Midbrain (tissue), 1 donor: Measurements from ENCODE around the gene DNAJC8.

Source experiments
- DNase-seq: peaks from one replicate; lab custom pipeline; 2025; lab: John Stamatoyannopoulos, UW

DNAJC8 gene

GRCh38 chr1:28249866-28250295, 17.1 kb upstream of the DNAJC8 start:
- DNase-seq: no peak

DNA sequence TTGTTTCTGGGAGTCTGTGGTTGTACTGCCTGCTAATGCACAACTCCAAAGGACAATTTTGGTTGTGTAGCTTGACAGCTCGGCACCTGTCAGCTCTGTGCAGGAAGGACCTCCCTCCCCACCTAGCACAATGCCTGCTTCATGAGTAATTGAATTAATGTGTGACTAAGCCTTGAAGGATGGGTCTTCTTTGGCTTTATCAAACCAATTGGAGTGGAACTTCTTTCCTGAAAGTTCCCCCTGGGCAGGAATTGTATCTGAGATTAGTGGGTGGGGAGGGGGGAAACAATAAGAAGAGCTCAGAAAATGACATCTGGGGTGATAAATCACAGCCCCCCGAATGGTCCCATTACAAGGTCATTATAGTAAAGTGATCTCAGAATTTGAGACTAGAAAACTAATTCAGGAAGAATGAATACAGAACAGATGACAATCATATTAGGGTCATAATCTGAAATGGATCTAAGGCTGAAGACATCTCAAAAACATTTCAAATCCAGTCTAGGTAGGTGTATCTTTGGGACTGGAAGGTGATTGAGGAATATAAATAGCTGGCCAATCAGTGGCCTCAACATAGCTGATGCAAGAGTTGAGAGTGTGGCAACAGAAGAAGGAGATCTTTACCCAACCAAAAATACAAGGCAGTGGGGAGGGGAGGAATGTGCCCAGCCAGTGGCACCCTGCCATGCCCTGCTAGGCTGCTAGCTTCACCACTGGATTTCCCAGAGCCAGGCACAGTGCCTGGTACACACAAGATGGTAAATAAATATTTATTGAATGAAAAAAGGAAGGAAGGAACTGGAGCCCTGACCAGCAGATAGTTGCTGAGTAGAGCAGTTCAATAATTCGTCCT, 16.4 kb upstream of the DNAJC8 start:
- no peak for DNase-seq

- DNase-seq: peak; percentile 86
Measured at GRCh38 chr1:28248273-28249012, 15.6 kb upstream of the DNAJC8 start.

GRCh38 chr1:28247612-28248272, 14.9 kb upstream of the DNAJC8 start:
- no peak for DNase-seq

DNA sequence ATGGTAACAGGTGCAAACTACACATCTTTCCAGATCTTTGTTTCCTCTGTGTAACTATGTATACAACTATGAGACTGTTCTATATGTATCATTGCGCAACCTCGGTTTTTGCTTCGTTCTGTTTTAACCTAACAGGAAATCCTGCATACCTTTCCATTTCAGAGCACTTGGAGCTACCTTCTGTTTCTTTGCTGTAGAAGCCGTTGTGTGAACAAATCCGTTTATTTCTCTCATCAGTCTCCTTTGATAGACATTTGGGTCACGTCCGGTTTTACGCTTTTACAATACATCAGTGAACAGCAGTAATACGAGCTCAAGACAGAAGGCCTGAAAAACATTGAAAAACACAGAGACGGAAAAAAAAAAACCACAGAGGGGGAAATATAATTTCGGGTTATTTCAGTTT, 13.6 kb upstream of the DNAJC8 start:
- peak; percentile 17 for DNase-seq

- no peak for DNase-seq
Measured at GRCh38 chr1:28244549-28245251, 11.9 kb upstream of the DNAJC8 start.

GRCh38 chr1:28243685-28244311, 11.0 kb upstream of the DNAJC8 start:
- DNase-seq: no peak

DNA sequence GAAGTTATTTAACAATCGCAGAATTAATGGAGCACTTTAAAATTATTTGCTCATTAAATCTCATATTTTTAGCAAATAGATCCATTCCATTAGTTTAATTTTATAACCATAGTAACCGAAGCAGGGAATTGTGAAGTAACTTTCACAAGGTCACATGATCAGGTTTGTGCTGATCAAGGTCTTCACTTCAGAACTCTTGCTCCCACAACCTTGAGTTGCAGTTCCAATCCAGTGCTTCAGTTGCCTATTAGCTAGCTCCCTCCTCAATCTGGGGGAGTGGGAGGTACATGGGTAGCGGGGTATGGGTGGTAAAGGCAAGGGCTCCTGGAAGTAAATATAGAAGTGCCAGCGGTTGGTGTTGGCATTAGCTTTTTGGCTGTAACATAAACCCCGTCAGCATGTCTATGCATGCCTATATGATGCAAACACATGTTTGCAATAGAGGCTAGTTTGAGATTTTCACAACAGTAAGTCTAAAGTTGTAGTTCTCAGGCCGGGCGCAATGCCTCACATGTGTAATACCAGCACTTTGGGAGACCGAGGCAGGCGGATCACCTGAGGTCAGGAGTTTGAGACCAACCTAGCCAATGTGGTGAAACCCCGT, 8.9 kb upstream of the DNAJC8 start:
- no peak for DNase-seq

DNA sequence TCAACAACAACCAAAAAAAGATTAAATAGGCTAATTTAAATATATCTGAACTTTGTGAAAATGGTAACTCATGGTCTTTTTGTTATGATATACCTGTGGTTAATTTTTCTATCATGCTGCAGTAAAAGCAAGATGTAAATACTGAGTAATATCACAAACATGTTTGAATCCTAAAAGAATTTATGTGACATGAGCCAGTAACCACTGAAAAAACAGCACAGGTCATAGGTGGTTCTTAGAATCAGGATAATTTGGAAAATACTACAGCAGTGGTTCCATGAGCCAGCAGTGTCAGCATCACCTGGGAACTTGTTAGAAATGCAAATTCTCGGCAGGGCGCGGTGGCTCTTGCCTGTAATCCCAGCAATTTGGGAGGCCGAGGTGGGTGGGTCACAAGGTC, 7.2 kb upstream of the DNAJC8 start:
- DNase-seq: no peak

DNA sequence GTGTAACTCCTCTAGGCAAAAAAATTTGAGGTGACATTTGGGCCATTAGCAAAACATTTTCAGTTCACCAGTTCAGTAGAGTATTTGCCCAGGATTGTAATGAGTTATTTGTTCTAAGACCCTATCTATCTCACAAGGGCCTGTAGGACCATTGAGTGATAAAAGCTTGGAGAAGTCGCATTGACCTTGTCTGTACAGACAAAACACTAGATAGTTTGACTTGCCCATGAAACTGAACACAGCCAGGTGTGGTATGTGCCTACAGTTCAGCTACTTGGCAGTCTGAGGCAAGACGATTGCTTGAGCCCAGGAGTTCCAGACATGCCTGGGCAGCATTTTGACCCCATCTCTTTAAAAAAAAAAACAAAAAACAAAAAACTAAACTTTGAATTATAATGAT, 6.2 kb upstream of the DNAJC8 start:
- DNase-seq: no peak

DNA sequence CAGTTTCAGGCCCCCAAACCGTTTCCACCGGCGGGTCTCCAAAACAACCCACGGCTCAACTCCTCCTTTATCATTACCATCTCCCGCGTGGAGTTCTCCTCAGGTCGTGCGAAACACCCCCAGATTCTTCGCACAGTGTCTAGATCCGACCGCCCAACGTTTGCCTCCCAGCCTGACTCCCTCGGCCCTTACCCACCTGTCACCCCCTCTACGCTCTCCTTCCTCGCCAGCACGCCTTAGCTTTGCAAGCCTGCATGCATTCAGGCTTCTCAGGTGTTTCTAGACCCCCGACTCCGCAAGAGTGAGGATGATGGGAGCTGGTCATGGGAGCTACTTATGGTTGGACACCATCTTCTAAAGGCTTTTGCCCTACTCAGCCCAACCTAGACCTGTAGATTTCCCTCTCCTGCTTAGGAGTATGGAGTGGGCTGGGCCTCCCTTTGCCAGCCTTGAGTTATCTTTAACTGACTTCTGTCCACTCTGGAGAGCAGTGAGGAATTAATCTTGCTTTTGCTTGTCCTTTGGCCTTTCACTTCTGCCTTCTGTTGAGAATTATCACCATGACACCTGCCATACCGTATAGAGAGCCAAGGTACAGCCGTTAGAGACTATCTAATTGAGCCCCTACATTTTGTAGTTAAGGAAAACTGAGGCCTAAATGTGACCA, 4.0 kb upstream of the DNAJC8 start:
- no peak for DNase-seq

- DNase-seq: peak; percentile 98
Measured at GRCh38 chr1:28235755-28236655, 3.2 kb upstream of the DNAJC8 start, which contains the start of gene ATP5IF1. TSS of gene ATP5IF1 (plus strand) at chr1:28236124. CDS start at chr1:28236184, 60 bp downstream.

- DNase-seq: no peak
Measured at GRCh38 chr1:28233264-28233606, 406 bp upstream of the DNAJC8 start.

- no peak for DNase-seq
Measured at GRCh38 chr1:28229996-28230395, 2.8 kb downstream of the DNAJC8 start.

DNA sequence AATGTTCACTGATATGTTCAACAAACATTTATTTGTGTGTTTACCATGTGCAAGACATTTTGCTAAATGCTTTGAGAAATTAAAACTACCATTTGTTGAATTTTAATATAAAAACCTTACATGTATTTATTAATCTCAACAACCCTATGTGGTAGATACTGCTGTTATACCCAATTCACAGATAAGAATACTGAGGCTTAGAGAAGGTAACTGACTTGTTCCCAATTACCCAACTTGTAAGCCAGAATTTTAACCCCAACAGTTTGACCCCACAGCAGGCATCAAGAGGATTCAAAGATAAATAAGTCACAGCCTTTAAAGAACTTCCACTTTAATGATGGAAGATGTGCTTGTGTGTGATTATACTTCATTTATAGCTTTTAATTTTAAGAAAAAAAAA, 3.7 kb downstream of the DNAJC8 start:
- DNase-seq: no peak

DNA sequence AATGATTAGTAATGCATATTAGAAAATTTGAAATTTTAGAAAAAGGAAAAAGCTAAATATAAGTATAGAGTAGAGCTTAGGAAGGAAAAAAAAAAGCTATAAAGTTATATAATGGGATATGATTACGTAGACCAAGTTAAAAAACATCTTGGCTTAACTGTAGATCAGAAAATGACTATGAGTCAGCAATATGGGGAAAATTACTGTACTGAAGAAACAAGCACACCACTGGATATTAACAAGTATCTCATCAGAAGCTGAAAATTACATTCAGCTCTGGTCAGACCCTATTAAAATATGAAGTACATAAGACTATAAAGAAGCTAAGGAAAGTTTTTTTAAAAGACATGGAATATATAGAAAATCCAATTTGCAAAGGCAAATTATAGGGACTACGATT, 19.5 kb downstream of the DNAJC8 start:
- no peak for DNase-seq

DNA sequence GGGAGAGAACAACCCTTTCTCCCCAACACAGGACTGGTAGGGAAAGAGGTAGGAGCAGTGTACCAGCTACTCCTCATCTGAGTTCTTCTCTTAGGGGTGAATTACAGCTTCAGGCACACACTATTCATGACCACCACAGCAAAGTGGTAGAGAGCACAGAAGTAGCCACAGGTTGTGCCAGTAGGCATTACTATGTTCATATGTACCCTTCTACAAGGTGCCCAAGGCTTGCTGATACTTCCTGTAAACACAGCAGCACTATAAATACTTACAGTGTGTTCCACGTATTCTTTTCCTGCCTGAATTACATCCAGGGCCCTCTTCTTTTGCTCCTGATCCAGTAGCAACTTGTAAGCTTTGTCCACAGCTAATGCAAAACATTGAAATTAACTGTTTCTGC, 23.1 kb downstream of the DNAJC8 start:
- DNase-seq: no peak

GRCh38 chr1:28208818-28209441, 23.9 kb downstream of the DNAJC8 start:
- DNase-seq: peak; percentile 67

GRCh38 chr1:28205243-28205642, 27.6 kb downstream of the DNAJC8 start:
- DNase-seq: no peak
